CD4-positive, alpha-beta T cell treated with Interleukin-21 for 1 hour (primary cell): ENCODE results near the gene KCNQ2.
A peak's percentile ranks its signal among the peaks of the same experiment; 100 is the strongest.

ENCODE experiments used
- DNase-seq: peaks from one replicate; pipeline ENCODE4 v3.0.0-alpha.2; 2020

KCNQ2 gene

GRCh38 chr20:63400486-63401210, 71.8 kb downstream of the KCNQ2 start:
- no peak for DNase-seq

- DNase-seq: no peak
These were observed 72.7 kb downstream of the KCNQ2 start for GRCh38 chr20:63399596-63400375.

- no peak for DNase-seq
These were observed 73.5 kb downstream of the KCNQ2 start for GRCh38 chr20:63398744-63399514.

- no peak for DNase-seq
These were observed 74.5 kb downstream of the KCNQ2 start for GRCh38 chr20:63397946-63398450.

GRCh38 chr20:63397155-63397843, 75.2 kb downstream of the KCNQ2 start:
- no peak for DNase-seq

- DNase-seq: no peak
These were observed 76.2 kb downstream of the KCNQ2 start for GRCh38 chr20:63396300-63396699.

- no peak for DNase-seq
These were observed 76.7 kb downstream of the KCNQ2 start for GRCh38 chr20:63395723-63396122.

GRCh38 chr20:63394920-63395455, 77.5 kb downstream of the KCNQ2 start:
- DNase-seq: no peak

- no peak for DNase-seq
These were observed 78.2 kb downstream of the KCNQ2 start for GRCh38 chr20:63394069-63394919.

GRCh38 chr20:63393566-63393965, 78.9 kb downstream of the KCNQ2 start:
- DNase-seq: no peak

GRCh38 chr20:63392465-63393365, 79.7 kb downstream of the KCNQ2 start:
- DNase-seq: no peak

GRCh38 chr20:63387917-63388316, 84.5 kb downstream of the KCNQ2 start:
- no peak for DNase-seq

GRCh38 chr20:63387393-63387792, 85.1 kb downstream of the KCNQ2 start:
- no peak for DNase-seq

GRCh38 chr20:63386491-63386890, 86.0 kb downstream of the KCNQ2 start:
- DNase-seq: no peak

GRCh38 chr20:63385819-63386218, 86.6 kb downstream of the KCNQ2 start:
- no peak for DNase-seq

GRCh38 chr20:63384336-63384735, 88.1 kb downstream of the KCNQ2 start:
- DNase-seq: no peak

GRCh38 chr20:63383556-63383955, 88.9 kb downstream of the KCNQ2 start:
- no peak for DNase-seq

GRCh38 chr20:63382551-63383300, 89.7 kb downstream of the KCNQ2 start:
- DNase-seq: no peak

- DNase-seq: peak; percentile 17
These were observed 90.5 kb downstream of the KCNQ2 start for GRCh38 chr20:63381781-63382431.
